ENCODE data around the gene ABCC12.

GRCh38 chr16:48172682-48173081, 16.9 kb upstream of the ABCC12 start:
- TF ChIP-seq YY1 (IDR thresholded peaks at IDR 0.05; ENCODE audit: low read depth, low read length) = no peak
- no peak for TF ChIP-seq POLR2A (IDR thresholded peaks at IDR 0.05; ENCODE audit: control extremely low read depth in 1 of 2, low read depth in 2 of 2, low read length in 2 of 2)
- no peak for TF ChIP-seq CHD2 (IDR thresholded peaks at IDR 0.05; ENCODE audit: low read length)
- no peak for TF ChIP-seq EZH2 (IDR thresholded peaks at IDR 0.05; ENCODE audit: low read depth, low read length, severe bottlenecking)
- no peak for TF ChIP-seq POLR2AphosphoS5 (IDR thresholded peaks at IDR 0.05; ENCODE audit: low read depth, low read length)
- no peak for TF ChIP-seq RAD21 (IDR thresholded peaks at IDR 0.05 in 1 of 2, conservative IDR thresholded peaks at IDR 0.05 in 1 of 2; ENCODE audit: low read depth in 2 of 2, low read length in 2 of 2)
- TF ChIP-seq CTCF (IDR thresholded peaks at IDR 0.05; ENCODE audit: control extremely low read depth in 1 of 3, insufficient read depth in 1 of 3, low read depth in 1 of 3, low read length in 3 of 3) = no peak
- no peak for TF ChIP-seq KDM1A (IDR thresholded peaks at IDR 0.05; ENCODE audit: borderline replicate concordance, low read length)
- no peak for TF ChIP-seq ATF3 (IDR thresholded peaks at IDR 0.05; ENCODE audit: insufficient read depth, low read depth, low read length)
- TF ChIP-seq SP2 (IDR thresholded peaks at IDR 0.05; ENCODE audit: low read length) = no peak
- no peak for TF ChIP-seq ZNF274 (IDR thresholded peaks at IDR 0.05; ENCODE audit: borderline replicate concordance, extremely low read depth, low read length)

Data from H1 (cell line).